HL-60 (cell line): ENCODE data around the gene CAB39L.

Source experiments
- GABPA ChIP-seq: IDR thresholded peaks from 2 replicates; pipeline ENCODE4 v1.6.1; 2012; ENCODE audit warnings: low read depth
- POLR2AphosphoS5 ChIP-seq: IDR thresholded peaks from 2 replicates; pipeline ENCODE4 v1.6.1; 2012; ENCODE audit warnings: low read depth
- SPI1 ChIP-seq: IDR thresholded peaks from 2 replicates; pipeline ENCODE4 v1.6.1; 2012; ENCODE audit warnings: low read depth, mild to moderate bottlenecking, borderline replicate concordance
- TF ChIP-seq, protein P1 (sequence below): IDR thresholded peaks from one replicate; pipeline ENCODE4 v1.5.1; 2011; ENCODE audit warnings: low read length, control low read depth, inconsistent platforms; ENCODE audit not compliant: insufficient read depth
- TF ChIP-seq, protein P2 (sequence below): IDR thresholded peaks from 2 replicates; pipeline ENCODE4 v1.6.1; 2012; ENCODE audit warnings: low read depth; ENCODE audit not compliant: insufficient replicate concordance

DNA sequence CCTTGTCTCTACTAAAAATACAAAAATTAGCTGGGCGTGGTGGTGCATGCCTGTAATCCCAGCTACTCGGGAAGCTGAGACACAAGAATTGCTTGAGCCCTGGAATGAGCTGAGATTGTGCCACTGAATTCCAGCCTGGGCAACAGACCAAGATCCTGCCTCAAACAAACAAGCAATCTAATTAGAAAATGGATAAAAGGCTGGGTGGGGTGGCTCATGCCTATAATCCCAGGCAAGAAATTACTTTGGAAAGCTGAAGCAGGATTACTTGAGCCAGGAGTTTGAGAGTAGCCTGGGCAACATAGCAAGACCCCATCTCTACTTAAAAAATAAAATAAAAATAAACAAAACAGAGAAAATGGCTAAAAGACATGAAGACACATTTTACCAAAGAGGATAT lies 77.0 kb downstream of the CAB39L start:
- TF ChIP-seq, protein P1, sequence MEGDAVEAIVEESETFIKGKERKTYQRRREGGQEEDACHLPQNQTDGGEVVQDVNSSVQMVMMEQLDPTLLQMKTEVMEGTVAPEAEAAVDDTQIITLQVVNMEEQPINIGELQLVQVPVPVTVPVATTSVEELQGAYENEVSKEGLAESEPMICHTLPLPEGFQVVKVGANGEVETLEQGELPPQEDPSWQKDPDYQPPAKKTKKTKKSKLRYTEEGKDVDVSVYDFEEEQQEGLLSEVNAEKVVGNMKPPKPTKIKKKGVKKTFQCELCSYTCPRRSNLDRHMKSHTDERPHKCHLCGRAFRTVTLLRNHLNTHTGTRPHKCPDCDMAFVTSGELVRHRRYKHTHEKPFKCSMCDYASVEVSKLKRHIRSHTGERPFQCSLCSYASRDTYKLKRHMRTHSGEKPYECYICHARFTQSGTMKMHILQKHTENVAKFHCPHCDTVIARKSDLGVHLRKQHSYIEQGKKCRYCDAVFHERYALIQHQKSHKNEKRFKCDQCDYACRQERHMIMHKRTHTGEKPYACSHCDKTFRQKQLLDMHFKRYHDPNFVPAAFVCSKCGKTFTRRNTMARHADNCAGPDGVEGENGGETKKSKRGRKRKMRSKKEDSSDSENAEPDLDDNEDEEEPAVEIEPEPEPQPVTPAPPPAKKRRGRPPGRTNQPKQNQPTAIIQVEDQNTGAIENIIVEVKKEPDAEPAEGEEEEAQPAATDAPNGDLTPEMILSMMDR, result no peak
- TF ChIP-seq POLR2AphosphoS5 (no peak), SPI1 (no peak), GABPA (no peak)
- TF ChIP-seq, protein P2, sequence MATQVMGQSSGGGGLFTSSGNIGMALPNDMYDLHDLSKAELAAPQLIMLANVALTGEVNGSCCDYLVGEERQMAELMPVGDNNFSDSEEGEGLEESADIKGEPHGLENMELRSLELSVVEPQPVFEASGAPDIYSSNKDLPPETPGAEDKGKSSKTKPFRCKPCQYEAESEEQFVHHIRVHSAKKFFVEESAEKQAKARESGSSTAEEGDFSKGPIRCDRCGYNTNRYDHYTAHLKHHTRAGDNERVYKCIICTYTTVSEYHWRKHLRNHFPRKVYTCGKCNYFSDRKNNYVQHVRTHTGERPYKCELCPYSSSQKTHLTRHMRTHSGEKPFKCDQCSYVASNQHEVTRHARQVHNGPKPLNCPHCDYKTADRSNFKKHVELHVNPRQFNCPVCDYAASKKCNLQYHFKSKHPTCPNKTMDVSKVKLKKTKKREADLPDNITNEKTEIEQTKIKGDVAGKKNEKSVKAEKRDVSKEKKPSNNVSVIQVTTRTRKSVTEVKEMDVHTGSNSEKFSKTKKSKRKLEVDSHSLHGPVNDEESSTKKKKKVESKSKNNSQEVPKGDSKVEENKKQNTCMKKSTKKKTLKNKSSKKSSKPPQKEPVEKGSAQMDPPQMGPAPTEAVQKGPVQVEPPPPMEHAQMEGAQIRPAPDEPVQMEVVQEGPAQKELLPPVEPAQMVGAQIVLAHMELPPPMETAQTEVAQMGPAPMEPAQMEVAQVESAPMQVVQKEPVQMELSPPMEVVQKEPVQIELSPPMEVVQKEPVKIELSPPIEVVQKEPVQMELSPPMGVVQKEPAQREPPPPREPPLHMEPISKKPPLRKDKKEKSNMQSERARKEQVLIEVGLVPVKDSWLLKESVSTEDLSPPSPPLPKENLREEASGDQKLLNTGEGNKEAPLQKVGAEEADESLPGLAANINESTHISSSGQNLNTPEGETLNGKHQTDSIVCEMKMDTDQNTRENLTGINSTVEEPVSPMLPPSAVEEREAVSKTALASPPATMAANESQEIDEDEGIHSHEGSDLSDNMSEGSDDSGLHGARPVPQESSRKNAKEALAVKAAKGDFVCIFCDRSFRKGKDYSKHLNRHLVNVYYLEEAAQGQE, result no peak
